H1 (cell line): ENCODE results near the gene SLC17A3. TPM values are rescaled to one million over a fixed set of nuclear protein-coding genes. Genes with fewer than 3 reads are reported as not detected.

ENCODE experiments used
- CTCF ChIA-PET: fragments of 300-600 bp; sonication (Branson Sonifier 250); formaldehyde crosslinking; loops from one replicate; lab custom pipeline; 2021; ENCODE audit not compliant: partially characterized antibody; lab: Charles Lee
- POLR2A ChIA-PET: fragments of 300-600 bp; sonication (Branson Sonifier 250); formaldehyde crosslinking; loops from one replicate; lab custom pipeline; 2021; ENCODE audit warnings: inconsistent platforms; ENCODE audit not compliant: partially characterized antibody; lab: Charles Lee
- DNase-seq, 2 experiments: peaks; one replicate each; pipeline versions ENCODE4 v3.0.0 to v3.0.0-alpha.2; 2010 to 2022; ENCODE audit warnings: low spot score in 2 of 2, low read depth in 1 of 2, mixed read lengths in 1 of 2
- FAIRE-seq: peaks from 2 replicates; lab custom pipeline; 2011; peaks lifted over from hg19 to GRCh38; lab: Jason Lieb, UNC
- H2AFZ ChIP-seq: 2 replicates; pipeline ENCODE4 v1.8.1; 2012; ENCODE audit warnings: low read length, inconsistent platforms
- H2AK5ac ChIP-seq: 2 replicates; pipeline ENCODE4 v1.6.1; 2013; ENCODE audit warnings: low read depth, low read length
- H2BK120ac ChIP-seq: replicated peaks from 2 replicates; pipeline ENCODE3; 2013; ENCODE audit warnings: low read depth, low read length, inconsistent platforms
- H2BK12ac ChIP-seq: 2 replicates; pipeline ENCODE4 v1.6.1; 2013; ENCODE audit warnings: low read depth, low read length
- H2BK15ac ChIP-seq: 2 replicates; pipeline ENCODE4 v1.6.1; 2013; ENCODE audit warnings: low read length
- H2BK20ac ChIP-seq: 2 replicates; pipeline ENCODE4 v1.6.1; 2013; ENCODE audit warnings: low read length
- H2BK5ac ChIP-seq: 2 replicates; pipeline ENCODE4 v1.6.1; 2013; ENCODE audit warnings: low read depth, low read length
- H3K14ac ChIP-seq: 2 replicates; pipeline ENCODE4 v1.6.1; 2013; ENCODE audit warnings: inconsistent platforms; ENCODE audit not compliant: insufficient read length
- H3K18ac ChIP-seq: 2 replicates; pipeline ENCODE4 v1.6.1; 2013; ENCODE audit warnings: low read length; ENCODE audit errors: extremely low read depth
- H3K23ac ChIP-seq: 2 replicates; pipeline ENCODE4 v1.6.1; 2013; ENCODE audit warnings: inconsistent platforms; ENCODE audit not compliant: insufficient read length
- H3K23me2 ChIP-seq: 2 replicates; pipeline ENCODE4 v1.6.1; 2013; ENCODE audit warnings: low read depth, low read length
- H3K27ac ChIP-seq: 2 replicates; pipeline ENCODE4 v1.6.1; 2011; ENCODE audit warnings: low read depth, low read length, inconsistent platforms
- H3K27me3 ChIP-seq, 4 experiments: replicated peaks in 1 of 4; 1 replicate in 1 of 4; 2 replicates in 3 of 4; pipeline versions ENCODE4 v1.6.1 to v1.8.1; 2011 to 2013; ENCODE audit warnings: low read length in 3 of 4, mild to moderate bottlenecking in 3 of 4, inconsistent platforms in 2 of 4, mixed read lengths in 2 of 4, moderate library complexity in 1 of 4; ENCODE audit not compliant: control insufficient read depth in 3 of 4, insufficient read depth in 3 of 4; ENCODE audit errors: extremely low read depth in 1 of 4
- H3K36me3 ChIP-seq, 4 experiments: 2 replicates each; pipeline versions ENCODE4 v1.6.1 to v1.8.1; 2011 to 2013; ENCODE audit warnings: mild to moderate bottlenecking in 4 of 4, low read length in 3 of 4, moderate library complexity in 2 of 4, control low read depth in 1 of 4, inconsistent platforms in 1 of 4; ENCODE audit not compliant: insufficient read depth in 4 of 4, control insufficient read depth in 2 of 4
- H3K4ac ChIP-seq: replicated peaks from 2 replicates; pipeline ENCODE3; 2013; ENCODE audit warnings: low read length, low read depth, mixed read lengths, inconsistent platforms; ENCODE audit not compliant: insufficient read length
- H3K4me1 ChIP-seq, 4 experiments: replicated peaks in 1 of 4; 1 replicate in 1 of 4; 2 replicates in 3 of 4; pipeline versions ENCODE4 v1.6.1 to v1.8.1; 2011 to 2013; ENCODE audit warnings: low read length in 3 of 4, inconsistent platforms in 2 of 4, mixed read lengths in 1 of 4; ENCODE audit not compliant: insufficient read depth in 4 of 4, control insufficient read depth in 3 of 4
- H3K4me2 ChIP-seq, 2 experiments: 2 replicates each; pipeline versions ENCODE4 v1.6.1 to v1.8.1; 2011 to 2013; ENCODE audit warnings: low read depth in 2 of 2, low read length in 2 of 2, control low read depth in 1 of 2, inconsistent platforms in 1 of 2, mild to moderate bottlenecking in 1 of 2; ENCODE audit not compliant: insufficient read depth in 1 of 2
- H3K4me3 ChIP-seq, 4 experiments: fragments of 200-600, 300-600 bp in 1 of 4; sonication (generic), shearing (Covaris generic), sonication (Bioruptor Twin) in 1 of 4; 2 replicates each; pipeline versions ENCODE4 v1.5.1 to v1.8.1; 2011 to 2016; ENCODE audit warnings: low read length in 4 of 4, low read depth in 3 of 4, control low read depth in 2 of 4, inconsistent platforms in 2 of 4, mild to moderate bottlenecking in 2 of 4, mixed read lengths in 1 of 4, moderate library complexity in 1 of 4; ENCODE audit not compliant: insufficient read depth in 2 of 4; ENCODE audit errors: extremely low read depth in 1 of 4
- H3K56ac ChIP-seq: replicated peaks from 2 replicates; pipeline ENCODE3; 2013; ENCODE audit warnings: low read depth, mild to moderate bottlenecking, mixed read lengths, low read length, inconsistent platforms; ENCODE audit not compliant: insufficient read length
- H3K79me1 ChIP-seq: 2 replicates; pipeline ENCODE4 v1.6.1; 2013; ENCODE audit warnings: low read depth, low read length, control low read depth
- H3K79me2 ChIP-seq, 2 experiments: 2 replicates each; pipeline versions ENCODE4 v1.6.1 to v1.8.1; 2012 to 2013; ENCODE audit warnings: low read length in 2 of 2, mild to moderate bottlenecking in 2 of 2, inconsistent platforms in 1 of 2; ENCODE audit not compliant: insufficient read depth in 2 of 2, control insufficient read depth in 1 of 2
- H3K9ac ChIP-seq, 4 experiments: replicated peaks in 1 of 4; 1 replicate in 1 of 4; 2 replicates in 3 of 4; pipeline versions ENCODE4 v1.6.1 to v1.8.1; 2011 to 2013; ENCODE audit warnings: low read depth in 3 of 4, low read length in 3 of 4, control low read depth in 2 of 4, mild to moderate bottlenecking in 2 of 4, moderate library complexity in 2 of 4, inconsistent platforms in 1 of 4; ENCODE audit errors: extremely low read depth in 1 of 4
- H3K9me3 ChIP-seq, 2 experiments: 2 replicates each; pipeline versions ENCODE4 v1.6.1 to v1.8.1; 2012 to 2013; ENCODE audit warnings: mild to moderate bottlenecking in 2 of 2, moderate library complexity in 2 of 2, control low read depth in 1 of 2, inconsistent platforms in 1 of 2, low read depth in 1 of 2, low read length in 1 of 2, mixed read lengths in 1 of 2; ENCODE audit not compliant: insufficient read depth in 2 of 2
- H4K20me1 ChIP-seq, 2 experiments: replicated peaks in 1 of 2; 2 replicates each; pipeline versions ENCODE3 to v1.8.1; 2011 to 2013; ENCODE audit warnings: inconsistent platforms in 2 of 2, low read length in 2 of 2, mild to moderate bottlenecking in 1 of 2; ENCODE audit not compliant: insufficient read depth in 2 of 2, control insufficient read depth in 1 of 2
- H4K5ac ChIP-seq: 2 replicates; pipeline ENCODE4 v1.6.1; 2013; ENCODE audit warnings: low read length, low read depth, mixed read lengths, inconsistent platforms; ENCODE audit not compliant: insufficient read length
- H4K8ac ChIP-seq: 2 replicates; pipeline ENCODE4 v1.8.0; 2013; ENCODE audit warnings: mild to moderate bottlenecking, moderate library complexity, low read length, inconsistent platforms; ENCODE audit not compliant: insufficient read depth; ENCODE audit errors: extremely low read depth
- H4K91ac ChIP-seq: replicated peaks from 2 replicates; pipeline ENCODE3; 2013; ENCODE audit warnings: low read length, mixed read lengths, inconsistent platforms; ENCODE audit not compliant: insufficient read length
- HDAC2 ChIP-seq, 2 experiments: fragments of 300-600 bp in 1 of 2; sonication (generic) in 1 of 2; IDR thresholded peaks; 2 replicates each; pipeline ENCODE4 v1.6.1; 2011 to 2012; ENCODE audit warnings: low read depth in 2 of 2, low read length in 2 of 2, mild to moderate bottlenecking in 2 of 2, moderate library complexity in 2 of 2, borderline replicate concordance in 1 of 2, inconsistent platforms in 1 of 2
- KDM4A ChIP-seq: IDR thresholded peaks from one replicate; pipeline ENCODE4 v1.7.1; 2012; ENCODE audit warnings: low read depth, mild to moderate bottlenecking, moderate library complexity, low read length, inconsistent platforms; ENCODE audit not compliant: severe bottlenecking
- NRF1 ChIP-seq: IDR thresholded peaks from 2 replicates; pipeline ENCODE4 v1.6.1; 2011; ENCODE audit warnings: mild to moderate bottlenecking, low read depth, low read length, improper control_type of control experiment
- SIN3A ChIP-seq, 2 experiments: IDR thresholded peaks in 1 of 2; conservative IDR thresholded peaks in 1 of 2; 2 replicates each; pipeline ENCODE4 v1.6.1; 2011 to 2012; ENCODE audit warnings: low read length in 2 of 2, improper control_type of control experiment in 1 of 2, low read depth in 1 of 2, mild to moderate bottlenecking in 1 of 2
- SP2 ChIP-seq: IDR thresholded peaks from 2 replicates; pipeline ENCODE4 v1.6.1; 2012; ENCODE audit warnings: mild to moderate bottlenecking, low read length, inconsistent platforms
- WGBS, 2 experiments: shearing (Covaris generic) in 1 of 2; methylation state at CpG; one replicate each; pipeline versions ENCODE4 v1.1.6 to v1.1.7; 2013 to 2015; ENCODE audit warnings: low lambda C conversion rate in 2 of 2, mixed read lengths in 2 of 2, inconsistent platforms in 1 of 2, low coverage in 1 of 2, missing lambda C conversion rate in 1 of 2; ENCODE audit not compliant: insufficient replicate concordance in 2 of 2, insufficient coverage in 1 of 2, insufficient read length in 1 of 2; ENCODE audit errors: extremely low coverage in 1 of 2, missing lambda C conversion rate in 1 of 2; 5-methylcytosine and 5-hydroxymethylcytosine counted together
- polyA plus RNA-seq, 7 experiments: library from polyadenylated mRNA; depleted of rRNA in 3 of 7; stranded (reverse) in 5 of 7; unstranded in 2 of 7; fragments of >200 nt in 5 of 7; fragments of 200-250 nt in 2 of 7; gene quantifications; 1 replicate in 5 of 7; 2 replicates in 1 of 7; 4 replicates in 1 of 7; pipeline versions ENCODE4 v1.2.1 to v1.2.3, GENCODE V29; 2011 to 2013; ENCODE audit warnings: missing spikeins in 2 of 7, mixed read lengths in 2 of 7
- total RNA-seq: library from RNA; stranded (reverse); fragmentation: NEBNext Ultra II Directional; extraction: Animal tissue kit (Norgen Biotek cat#: 25700); gene quantifications from 2 replicates; pipeline ENCODE4 v1.2.1, GENCODE V29; 2021

Gene SLC17A3
- total and polyA plus RNA-seq, 2 of the 8 experiments (the other 6 are each of a cell fraction or from before 2014, with no cell fraction given), result not detected

- POLR2A ChIA-PET, result interaction anchor here (1.2 to 2.8 kb wide), 2 partner anchors 125 to 131 kb away, joined by 3 to 6 read pairs; a partner anchor contains a TSS
Observed at GRCh38 chr6:25900843-25901242, 26.8 kb upstream of the SLC17A3 start.

More at GRCh38 chr6:25900843-25901242, 26.8 kb upstream of the SLC17A3 start:
- no peak overlapping the region for H2BK20ac ChIP-seq
- no peak overlapping the region for H4K8ac ChIP-seq
- H2BK5ac ChIP-seq, result no peak overlapping the region
- H3K36me3 ChIP-seq, result no peaks in the 10 kb centered on the region
- H3K79me2 ChIP-seq, result no peaks in the 10 kb centered on the region
- H3K23me2 ChIP-seq, result no peaks in the 10 kb centered on the region
- no peaks in the 10 kb centered on the region for H3K9me3 ChIP-seq
- CTCF ChIA-PET, result interaction anchor here (0.8 to 1.3 kb wide), 3 partner anchors 9 to 193 kb away, joined by 3 to 4 read pairs (median 3); no protein-coding TSS in a partner anchor
- no peak overlapping the region for H3K56ac ChIP-seq
- no peak overlapping the region for H4K91ac ChIP-seq
- no peak overlapping the region for H2BK120ac ChIP-seq
- H4K20me1 ChIP-seq, result no peaks in the 10 kb centered on the region
- H4K5ac ChIP-seq, result no peak overlapping the region
- no peak for DNase-seq
- H3K23ac ChIP-seq, result no peak overlapping the region
- H3K4me1 ChIP-seq, result peaks cover 0 to 14% (median 11%) of the 10 kb centered on the region in 4 experiments; a peak in 4 of 7 replicates
- H3K18ac ChIP-seq, result no peak overlapping the region
- no peak overlapping the region for H2BK12ac ChIP-seq
- 55% methylated on average over 1 of the region's 1 CpG; no CpG with 5 or more reads in 1 of the 2 experiments for WGBS, 2 experiments
- no peak overlapping the region for H3K27ac ChIP-seq
- no peaks in the 10 kb centered on the region for H3K27me3 ChIP-seq
- H3K4me3 ChIP-seq, result no peak overlapping the region
- H3K14ac ChIP-seq, result no peak overlapping the region
- no peak overlapping the region for H3K4ac ChIP-seq
- TF ChIP-seq KDM4A, result no peak
- no peak for TF ChIP-seq NRF1
- no peak for TF ChIP-seq SP2
- TF ChIP-seq HDAC2 (IDR thresholded peaks at IDR 0.05; ENCODE audit: borderline replicate concordance in 1 of 2, low read depth in 2 of 2, low read length in 2 of 2), result no peak
- TF ChIP-seq SIN3A (conservative IDR thresholded peaks at IDR 0.05 in 1 of 2, IDR thresholded peaks at IDR 0.05 in 1 of 2; ENCODE audit: low read depth in 1 of 2, low read length in 2 of 2), result no peak
- H2AK5ac ChIP-seq, result no peak overlapping the region
- no peak overlapping the region for H3K9ac ChIP-seq
- H3K4me2 ChIP-seq, result no peak overlapping the region
- no peak for FAIRE-seq
- no peak overlapping the region for H2BK15ac ChIP-seq
- no peak overlapping the region for H2AFZ ChIP-seq
- no peaks in the 10 kb centered on the region for H3K79me1 ChIP-seq
